Thoracic aorta (tissue), 2 donors: ENCODE measurements around the gene KIAA1217. TPM values are rescaled to one million over a fixed set of nuclear protein-coding genes. Genes with fewer than 3 reads are reported as not detected.

Experiments used
- ATAC-seq: fragments of 150-250 bp; one replicate; pipeline ENCODE4 v1.8.0; 2017; ENCODE audit warnings: low read depth; ENCODE audit not compliant: insufficient number of reproducible peaks, low FRiP score
- DNase-seq: peaks from one replicate; pipeline ENCODE4 v3.0.0-alpha.2; 2020; ENCODE audit warnings: low spot score
- H3K27ac ChIP-seq, 2 donors: fragments of 200-600 bp; sonication (generic); 1 replicate in 1 of 2; 2 replicates in 1 of 2; pipeline ENCODE4 v1.5.1; 2016; ENCODE audit warnings: mild to moderate bottlenecking in 2 of 2, moderate library complexity in 2 of 2
- H3K27me3 ChIP-seq: fragments of 200-600 bp; sonication (generic); replicated peaks from 2 replicates; pipeline ENCODE4 v1.6.0; 2016; ENCODE audit warnings: mild to moderate bottlenecking; ENCODE audit not compliant: insufficient read depth
- H3K36me3 ChIP-seq: fragments of 200-600 bp; sonication (generic); one replicate; pipeline ENCODE4 v1.5.1; 2016
- H3K4me1 ChIP-seq, 2 donors: fragments of 200-600 bp; sonication (generic); 1 replicate in 1 of 2; 2 replicates in 1 of 2; pipeline versions ENCODE4 v1.5.1 to v1.6.0; 2016; ENCODE audit warnings: low read depth in 2 of 2, mild to moderate bottlenecking in 1 of 2; ENCODE audit not compliant: control insufficient read depth in 1 of 2
- H3K4me3 ChIP-seq: fragments of 200-600 bp; sonication (generic); 2 replicates; pipeline ENCODE4 v1.5.1; 2016; ENCODE audit warnings: mild to moderate bottlenecking
- H3K9me3 ChIP-seq: fragments of 200-600 bp; sonication (generic); 2 replicates; pipeline ENCODE4 v1.5.1; 2016
- CTCF ChIP-seq: fragments of 200-600 bp; sonication (generic); IDR thresholded peaks from one replicate; pipeline ENCODE4 v1.5.1; 2019; ENCODE audit warnings: antibody characterized with exemption
- total RNA-seq, 2 donors: library from RNA; depleted of rRNA; stranded (reverse); fragments of >200 nt; gene quantifications; one replicate each; pipeline versions ENCODE4 v1.1.0 to v1.2.3, GENCODE V29; 2016

The KIAA1217 gene
- total RNA-seq, 2 donors from 2014 or later: 15.2 to 15.6 TPM

DNA sequence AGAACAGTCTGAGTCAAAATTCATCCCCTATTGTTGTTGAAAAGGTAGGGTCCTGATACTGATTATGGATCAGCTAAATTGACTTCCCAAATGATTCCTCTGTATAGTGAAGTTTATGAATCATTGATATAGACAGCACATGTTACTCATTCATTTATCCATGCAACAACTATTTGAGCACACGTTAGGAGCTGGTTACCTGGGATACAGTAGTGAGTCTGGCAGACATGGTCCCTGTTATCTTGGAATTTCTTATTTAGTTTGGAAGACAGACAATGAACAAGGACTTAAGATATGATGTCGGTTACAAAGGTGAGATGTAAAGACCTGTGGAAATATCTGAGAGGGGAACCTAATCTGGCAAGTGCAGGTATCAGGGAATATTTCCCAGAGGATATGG is 28.0 kb upstream of the KIAA1217 start:
- DNase-seq (no peak), ATAC-seq (no peak)
- TF ChIP-seq CTCF: no peak
- peaks cover 9% of the 10 kb centered on the region for H3K9me3 ChIP-seq
- H3K36me3 ChIP-seq: no peaks in the 10 kb centered on the region
- no peak overlapping the region for H3K4me3 ChIP-seq
- no peaks in the 10 kb centered on the region for H3K27me3 ChIP-seq
- peaks cover 0 to 8% of the 10 kb centered on the region in 2 donors for H3K4me1 ChIP-seq
- H3K27ac ChIP-seq: no peak overlapping the region

DNA sequence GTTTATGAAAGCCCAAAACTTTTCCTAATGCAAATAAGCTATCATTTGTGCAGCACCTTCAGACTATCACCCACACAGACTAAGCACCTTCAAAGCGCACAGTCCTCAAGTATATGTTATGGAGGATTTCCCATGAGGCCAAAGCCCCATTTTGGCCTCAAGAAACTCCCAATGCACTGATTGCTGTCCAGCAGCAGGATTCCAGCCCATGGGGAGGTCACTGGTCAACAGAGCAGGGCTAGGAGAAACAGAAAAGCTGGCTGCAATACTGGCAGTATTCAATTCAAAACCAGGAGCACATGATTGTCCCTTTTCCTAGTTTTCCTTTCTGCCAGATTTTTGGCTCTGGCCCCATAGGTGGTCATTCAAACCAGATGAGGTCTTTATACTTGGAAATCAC is 24.5 kb upstream of the KIAA1217 start:
- TF ChIP-seq CTCF: no peak
- ATAC-seq: no peak
- no peak for DNase-seq

DNA sequence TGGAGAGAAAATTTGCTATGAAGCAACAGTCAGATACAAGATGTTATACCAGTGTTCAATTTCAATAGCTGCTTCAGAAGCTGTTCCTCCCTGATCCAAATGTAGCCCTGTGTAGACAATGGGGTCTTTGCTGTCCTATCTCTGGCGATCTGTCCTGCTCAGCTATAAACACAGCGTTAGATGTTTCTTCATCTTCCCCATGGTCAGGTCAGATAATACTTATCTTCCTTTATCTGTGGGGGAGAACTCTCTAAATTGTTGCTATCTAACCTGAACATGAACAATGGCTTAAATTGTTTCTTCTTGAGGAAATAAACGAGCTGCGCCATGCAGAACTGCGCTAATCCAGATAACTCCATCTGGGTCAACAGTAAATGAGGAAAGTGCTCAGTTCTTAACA is 15.6 kb upstream of the KIAA1217 start:
- Histone ChIP-seq H3K27me3 (no peaks in the 10 kb centered on the region), H3K4me3 (no peak overlapping the region), H3K36me3 (no peaks in the 10 kb centered on the region), H3K4me1 (no peaks in the 10 kb centered on the region), H3K9me3 (no peaks in the 10 kb centered on the region), H3K27ac (no peak overlapping the region)
- TF ChIP-seq CTCF: no peak
- DNase-seq (no peak), ATAC-seq (no peak)

More for the DNA sequence above, 24.5 kb upstream of the KIAA1217 start:
- H3K36me3 ChIP-seq: no peaks in the 10 kb centered on the region
- peaks cover 0 to 8% of the 10 kb centered on the region in 2 donors for H3K4me1 ChIP-seq
- no peak overlapping the region for H3K4me3 ChIP-seq
- no peaks in the 10 kb centered on the region for H3K9me3 ChIP-seq
- H3K27me3 ChIP-seq: no peaks in the 10 kb centered on the region
- H3K27ac ChIP-seq: no peak overlapping the region

GRCh38 chr10:24197263-24197662 is 11.7 kb upstream of the KIAA1217 start:
- Histone ChIP-seq H3K9me3 (no peaks in the 10 kb centered on the region), H3K27ac (no peak overlapping the region)

DNA sequence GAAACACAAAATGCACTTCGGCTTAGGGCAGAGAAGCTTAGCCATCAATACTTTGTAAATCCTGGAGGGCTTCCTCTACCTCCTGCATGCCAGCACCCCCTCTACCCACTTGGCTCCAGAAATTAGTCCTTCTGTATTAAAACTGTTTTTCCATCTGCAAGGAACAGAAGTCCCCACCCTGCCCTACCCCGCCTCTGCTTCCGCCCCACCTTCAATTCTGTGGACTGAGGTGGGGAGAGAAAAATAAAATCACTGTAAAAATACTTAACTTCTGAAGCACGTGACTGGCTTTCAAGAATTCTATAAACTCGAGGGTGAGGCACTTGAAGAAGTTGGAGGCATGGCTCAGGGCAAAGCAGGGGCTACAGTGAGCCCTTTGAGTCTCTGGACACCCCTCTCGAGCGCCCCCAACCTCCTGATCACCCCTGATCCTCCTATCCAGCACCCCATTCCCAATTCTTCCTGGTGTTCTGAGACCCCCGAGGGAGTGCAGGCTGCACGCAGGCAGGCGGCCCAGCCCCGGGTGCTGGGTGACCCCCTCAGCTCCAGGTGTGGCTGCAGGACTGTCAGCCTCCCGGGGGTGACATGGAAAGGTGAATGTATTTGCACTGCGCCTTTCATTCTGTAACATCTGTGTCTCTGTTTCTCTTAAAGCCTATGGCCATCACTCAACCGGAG is 7.3 kb upstream of the KIAA1217 start:
- no peak for ATAC-seq
- H3K36me3 ChIP-seq: no peaks in the 10 kb centered on the region
- DNase-seq: no peak
- H3K9me3 ChIP-seq: no peaks in the 10 kb centered on the region
- no peak for TF ChIP-seq CTCF
- no peak overlapping the region for H3K4me3 ChIP-seq
- H3K27me3 ChIP-seq: no peaks in the 10 kb centered on the region
- H3K4me1 ChIP-seq: no peaks in the 10 kb centered on the region
- no peak overlapping the region for H3K27ac ChIP-seq

More at GRCh38 chr10:24197263-24197662, 11.7 kb upstream of the KIAA1217 start:
- H3K4me1 ChIP-seq: no peaks in the 10 kb centered on the region
- no peak for TF ChIP-seq CTCF
- H3K36me3 ChIP-seq: no peaks in the 10 kb centered on the region
- DNase-seq: no peak
- H3K4me3 ChIP-seq: no peak overlapping the region
- no peak for ATAC-seq
- no peaks in the 10 kb centered on the region for H3K27me3 ChIP-seq
